Esophagus (tissue), 2 donors: ENCODE measurements around the gene CERS5. TPM values are rescaled to one million over a fixed set of nuclear protein-coding genes. Genes with fewer than 3 reads are reported as not detected.
A peak's percentile ranks its signal among the peaks of the same experiment; 100 is the strongest.

Experiments used
- H3K27ac ChIP-seq, 2 donors: one replicate each; pipeline ENCODE4 v1.5.1; 2013; ENCODE audit warnings: low read depth in 2 of 2, mild to moderate bottlenecking in 2 of 2, inconsistent platforms in 1 of 2, low read length in 1 of 2, moderate library complexity in 1 of 2
- H3K27me3 ChIP-seq, 2 donors: one replicate each; pipeline ENCODE4 v1.6.1; 2013; ENCODE audit warnings: low read length in 2 of 2, control low read depth in 1 of 2, mild to moderate bottlenecking in 1 of 2; ENCODE audit not compliant: insufficient read depth in 2 of 2, control insufficient read depth in 1 of 2
- H3K36me3 ChIP-seq, 2 donors: one replicate each; pipeline ENCODE4 v1.6.1; 2013; ENCODE audit warnings: low read length in 1 of 2; ENCODE audit not compliant: control insufficient read depth in 2 of 2, insufficient read depth in 2 of 2
- H3K4me1 ChIP-seq, 2 donors: one replicate each; pipeline ENCODE4 v1.6.1; 2013; ENCODE audit warnings: low read length in 1 of 2; ENCODE audit not compliant: control insufficient read depth in 2 of 2, insufficient read depth in 2 of 2
- H3K4me3 ChIP-seq, 2 donors: one replicate each; pipeline ENCODE4 v1.5.1; 2013; ENCODE audit warnings: low read length in 2 of 2, mild to moderate bottlenecking in 2 of 2, low read depth in 1 of 2, moderate library complexity in 1 of 2
- H3K9me3 ChIP-seq, 2 donors: one replicate each; pipeline ENCODE4 v1.6.1; 2013; ENCODE audit warnings: mild to moderate bottlenecking in 2 of 2, low read depth in 1 of 2, low read length in 1 of 2, moderate library complexity in 1 of 2; ENCODE audit not compliant: control insufficient read depth in 2 of 2, insufficient read depth in 1 of 2
- WGBS, 2 donors: extraction: QIAGEN DNeasy Blood & Tissue Kit; methylation state at CpG; one replicate each; pipeline ENCODE4 v1.1.7; 2013; 5-methylcytosine and 5-hydroxymethylcytosine counted together
- polyA plus RNA-seq, 2 donors: library from polyadenylated mRNA; stranded (reverse); fragments of 200-250 nt; gene quantifications; one replicate each; pipeline ENCODE4 v1.2.3, GENCODE V29; 2013
- donor health status: healthy with polysubstance abuse.
- donor health status: Bipolar disorder and iron deficiency.

Gene CERS5
- 10 to 100 TPM; 21.0 to 41.3 TPM for polyA plus RNA-seq

GRCh38 chr12:50167049-50167828, at the start of gene CERS5:
CERS5 (minus strand) TSS chr12:50167369; CDS start chr12:50167297, 72 bp downstream.
- peak within 1 kb of the TSS; percentile 70 to 79 for H3K4me3 ChIP-seq
- WGBS, 2 donors, result 0 to 1% methylated on average over 65 to 70 of the region's 70 CpGs
- peaks cover 0 to 2% of the 10 kb centered on the region in 2 donors for H3K4me1 ChIP-seq
- no peaks in the 10 kb centered on the region for H3K36me3 ChIP-seq
- no peaks in the 10 kb centered on the region for H3K9me3 ChIP-seq
- peak within 1 kb of the TSS; percentile 89 to 94 for H3K27ac ChIP-seq
- H3K27me3 ChIP-seq, result no peaks in the 10 kb centered on the region

- WGBS, 2 donors, result 68 to 81% methylated on average over 3 of the region's 3 CpGs
- no peaks in the 10 kb centered on the region for H3K9me3 ChIP-seq
- H3K4me3 ChIP-seq, result no peak overlapping the region
- no peaks in the 10 kb centered on the region for H3K27me3 ChIP-seq
- H3K36me3 ChIP-seq, result no peaks in the 10 kb centered on the region
- H3K27ac ChIP-seq, result no peak overlapping the region
- no peaks in the 10 kb centered on the region for H3K4me1 ChIP-seq
Measured at GRCh38 chr12:50215033-50215432, 47.9 kb upstream of the CERS5 start.

DNA sequence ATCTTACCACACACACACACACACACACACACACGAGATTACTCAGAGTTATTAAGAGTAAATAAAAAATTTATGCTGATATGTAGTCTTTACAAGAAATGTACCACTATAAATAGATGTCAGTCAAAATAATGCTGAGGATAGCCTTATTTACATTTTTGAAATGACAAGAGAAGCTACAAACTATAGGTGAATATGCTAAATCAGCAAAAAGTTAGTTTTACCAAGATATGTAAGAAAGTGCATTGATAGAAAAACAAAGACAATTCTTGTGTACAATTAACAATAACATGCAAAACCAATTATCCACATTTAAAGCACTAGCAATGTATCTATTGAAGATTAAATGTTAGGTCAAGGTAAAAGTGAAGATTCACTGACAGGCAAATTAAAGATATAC, 46.8 kb upstream of the CERS5 start:
- Histone ChIP-seq H3K27ac (no peak overlapping the region), H3K4me1 (no peaks in the 10 kb centered on the region), H3K27me3 (no peaks in the 10 kb centered on the region), H3K4me3 (no peak overlapping the region), H3K9me3 (no peaks in the 10 kb centered on the region), H3K36me3 (no peaks in the 10 kb centered on the region)
- WGBS, 2 donors, result 26 to 38% methylated on average over 1 of the region's 1 CpG

DNA sequence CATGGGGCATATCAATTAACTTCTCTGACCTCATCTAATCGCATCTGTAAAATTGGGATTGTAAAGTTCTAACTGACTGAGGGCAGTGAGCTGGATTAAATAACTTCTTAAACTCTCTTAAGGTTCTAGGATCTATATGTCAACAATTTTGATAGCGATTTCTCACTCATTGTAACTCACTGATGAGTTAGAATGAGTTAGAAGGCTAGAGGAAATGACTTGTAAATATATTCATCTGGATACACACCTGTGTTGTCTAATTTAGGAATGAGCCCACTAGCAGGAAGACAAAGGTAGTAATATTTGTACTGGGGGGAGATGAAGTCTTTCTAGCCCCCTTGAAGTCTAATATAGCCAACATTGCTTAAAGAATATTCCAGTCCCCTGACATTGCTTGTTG, 46.3 kb upstream of the CERS5 start:
- Histone ChIP-seq H3K4me3 (no peak overlapping the region), H3K36me3 (no peaks in the 10 kb centered on the region), H3K4me1 (no peaks in the 10 kb centered on the region), H3K9me3 (no peaks in the 10 kb centered on the region), H3K27me3 (no peaks in the 10 kb centered on the region), H3K27ac (no peak overlapping the region)
- 84 to 89% methylated on average over 2 of the region's 2 CpGs for WGBS, 2 donors

DNA sequence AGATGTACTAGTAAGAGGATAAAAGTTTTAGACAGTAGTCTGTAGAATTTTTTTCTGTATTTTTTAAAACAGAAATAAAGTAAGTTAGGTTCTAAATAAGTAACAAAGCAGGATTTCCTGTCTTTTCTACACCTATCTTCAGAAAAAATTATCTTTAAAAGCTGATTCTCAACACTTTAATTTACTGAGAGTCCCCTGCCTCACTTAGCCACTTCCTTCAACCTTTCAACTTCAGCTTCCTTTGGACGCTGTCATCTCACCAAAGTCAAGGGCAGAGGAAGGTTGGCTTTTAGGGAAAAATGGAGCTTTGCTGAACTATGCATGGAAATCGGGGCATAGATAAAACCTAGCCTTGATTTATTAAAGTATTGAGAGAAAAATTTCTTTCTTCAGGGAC, 44.9 kb upstream of the CERS5 start:
- peak overlapping the region; percentile 42 to 50 for H3K27ac ChIP-seq
- H3K4me3 ChIP-seq, result no peak overlapping the region
- no peaks in the 10 kb centered on the region for H3K36me3 ChIP-seq
- H3K9me3 ChIP-seq, result no peaks in the 10 kb centered on the region
- no peaks in the 10 kb centered on the region for H3K27me3 ChIP-seq
- 70 to 74% methylated on average over 2 of the region's 2 CpGs for WGBS, 2 donors
- H3K4me1 ChIP-seq, result no peaks in the 10 kb centered on the region

DNA sequence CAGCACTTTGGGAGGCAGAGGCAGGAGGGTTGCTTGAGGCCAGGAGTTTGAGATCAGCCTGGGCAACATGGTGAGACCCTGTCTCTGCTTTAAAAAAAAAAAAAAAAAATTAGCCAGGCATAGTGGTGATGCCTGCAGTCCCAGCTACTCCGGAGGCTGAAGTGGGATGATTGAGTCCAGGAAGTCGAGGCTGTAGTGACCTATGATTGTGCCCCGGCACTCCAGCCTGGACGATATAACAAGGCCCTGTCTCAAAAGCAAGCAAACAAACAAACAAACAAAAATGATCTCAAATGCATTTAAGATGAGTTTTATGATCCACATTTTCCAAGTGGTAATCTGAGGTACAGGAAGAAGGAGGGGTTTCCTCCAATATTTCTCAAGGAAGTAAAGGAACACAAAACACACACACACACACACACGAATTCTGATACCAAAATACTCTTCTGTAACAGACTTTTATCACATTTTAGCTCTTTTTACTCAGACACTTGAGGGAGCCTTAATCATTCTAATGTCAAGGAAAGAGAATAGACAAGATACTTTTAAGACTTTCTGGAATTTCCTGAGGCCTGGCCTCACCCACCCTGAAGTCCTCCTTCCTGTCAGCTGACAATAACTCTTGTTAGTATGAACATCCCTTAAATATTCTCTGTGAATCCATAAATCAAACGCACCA, 44.4 kb upstream of the CERS5 start:
- no peaks in the 10 kb centered on the region for H3K36me3 ChIP-seq
- no peaks in the 10 kb centered on the region for H3K27me3 ChIP-seq
- 60 to 65% methylated on average over 6 of the region's 6 CpGs for WGBS, 2 donors
- peak overlapping the region; percentile 50 to 60 for H3K27ac ChIP-seq
- H3K4me3 ChIP-seq, result no peak overlapping the region
- H3K9me3 ChIP-seq, result no peaks in the 10 kb centered on the region
- no peaks in the 10 kb centered on the region for H3K4me1 ChIP-seq

DNA sequence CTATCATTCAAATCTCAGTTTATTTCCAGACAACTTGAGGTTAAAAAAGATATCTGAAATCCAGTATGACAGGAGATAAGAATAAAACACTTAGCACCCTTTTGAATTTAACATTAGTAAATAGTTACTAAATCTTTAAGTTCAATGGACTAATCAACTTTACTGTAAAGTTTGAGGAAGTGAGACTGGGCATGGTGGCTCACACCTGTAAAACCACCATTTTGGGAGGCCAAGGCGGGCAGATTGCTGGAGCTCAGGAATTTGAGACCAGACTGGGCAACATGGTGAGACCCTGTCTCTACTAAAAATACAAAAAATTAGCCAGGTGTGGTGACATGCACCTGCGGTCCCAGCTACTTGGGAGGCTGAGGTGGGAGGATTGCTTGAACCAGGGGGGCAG, 40.3 kb upstream of the CERS5 start:
- no peak overlapping the region for H3K27ac ChIP-seq
- H3K36me3 ChIP-seq, result peaks cover 0 to 3% of the 10 kb centered on the region in 2 donors
- 98% methylated on average over 2 of the region's 2 CpGs for WGBS, 2 donors
- no peaks in the 10 kb centered on the region for H3K9me3 ChIP-seq
- no peaks in the 10 kb centered on the region for H3K27me3 ChIP-seq
- H3K4me3 ChIP-seq, result no peak overlapping the region
- no peaks in the 10 kb centered on the region for H3K4me1 ChIP-seq

DNA sequence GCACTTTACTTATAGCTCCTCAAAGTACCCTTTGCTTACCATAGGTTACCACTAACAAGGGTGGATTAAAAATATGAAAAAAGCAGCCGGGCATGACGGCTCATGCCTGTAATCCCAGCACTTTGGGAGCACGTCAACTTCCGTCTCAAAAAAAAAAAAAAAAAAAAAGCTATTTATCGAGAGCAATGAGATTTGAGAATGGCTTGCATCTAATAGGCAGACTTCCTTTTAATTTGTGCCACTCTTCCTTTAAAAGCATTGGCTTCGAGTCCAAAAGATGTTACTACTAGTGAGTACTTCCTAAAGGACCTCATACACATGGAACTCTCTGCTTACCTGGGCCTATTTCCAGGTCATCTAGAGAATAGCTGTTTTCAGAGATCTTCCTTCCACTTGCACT, 38.5 kb upstream of the CERS5 start:
- Histone ChIP-seq H3K4me3 (no peak overlapping the region), H3K27ac (peak overlapping the region in 1 of 2 donors; percentile 79), H3K36me3 (peaks cover 0 to 3% of the 10 kb centered on the region in 2 donors), H3K27me3 (no peaks in the 10 kb centered on the region), H3K9me3 (no peaks in the 10 kb centered on the region), H3K4me1 (no peaks in the 10 kb centered on the region)
- 51 to 67% methylated on average over 6 of the region's 6 CpGs for WGBS, 2 donors

DNA sequence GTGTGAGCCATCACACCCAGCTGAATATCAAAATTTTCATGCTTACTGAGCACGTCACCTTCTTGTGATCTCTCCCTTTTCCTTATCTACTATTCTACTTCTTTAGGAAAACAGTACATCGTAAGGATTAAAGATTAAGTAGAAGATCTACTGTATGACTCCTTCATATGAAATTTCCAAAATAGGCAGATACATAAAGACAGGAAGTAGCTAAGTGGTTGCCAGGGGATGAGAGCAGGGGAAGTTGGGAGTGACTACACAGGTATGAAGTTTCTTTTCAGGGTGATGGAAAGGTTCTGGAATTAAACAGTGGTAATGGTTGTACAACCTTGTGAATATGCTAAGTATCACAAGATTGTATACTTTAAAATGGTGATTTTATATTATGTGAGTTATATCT, 36.5 kb upstream of the CERS5 start:
- H3K4me3 ChIP-seq, result no peak overlapping the region
- 81 to 85% methylated on average over 2 of the region's 2 CpGs for WGBS, 2 donors
- peaks cover 0 to 3% of the 10 kb centered on the region in 2 donors for H3K36me3 ChIP-seq
- H3K4me1 ChIP-seq, result peaks cover 0 to 3% of the 10 kb centered on the region in 2 donors
- no peaks in the 10 kb centered on the region for H3K27me3 ChIP-seq
- H3K27ac ChIP-seq, result no peak overlapping the region
- H3K9me3 ChIP-seq, result no peaks in the 10 kb centered on the region
